Left cardiac atrium (tissue), 4 donors: Measurements from ENCODE around the gene USP36. TPM values are rescaled to one million over a fixed set of nuclear protein-coding genes. Genes with fewer than 3 reads are reported as not detected.
"Not testable (repeated sequence)": the region's sequence is repeated elsewhere in the genome, so short reads cannot be mapped to it uniquely, and the experiment has no call there.

Experiments
- ATAC-seq, 2 donors: fragments of 200-7000 bp; cut with Tn5 transposase; one replicate each; pipeline ENCODE4 v1.9.1; 2020; ENCODE audit warnings: mild to moderate bottlenecking in 2 of 2, moderate library complexity in 2 of 2
- DNase-seq: peaks from one replicate; pipeline ENCODE4 v3.0.0-alpha.2; 2020
- intact Hi-C, 2 donors: fragments of 100-400 bp; cut with DNase I; formaldehyde crosslinking; loops; one replicate each; pipeline versions ENCODE4 v1.14.1 to v1.15.1; 2022 to 2023
- long read RNA-seq: library from polyadenylated mRNA; unstranded; transcript quantifications from one replicate; pipeline ENCODE4 v2.0.0, GENCODE V29; 2021
- total RNA-seq, 2 donors: library from RNA; stranded (reverse); fragmentation: NEBNext Ultra II Directional; extraction: Animal tissue kit (Norgen Biotek cat#: 25700); gene quantifications; one replicate each; pipeline ENCODE4 v1.2.1, GENCODE V29; 2021
- donor health status: DM: no; HTN: yes; CAD: no.
- donor health status: DM: no; HTN: yes; CAD: no; lungs with severe emphysema.
- donor health status: DM: yes; HTN: yes; CAD: no.
- donor health status: Dilated cardiomyopathy.

The USP36 gene
- 10 to 100 TPM; 28.1 to 48.1 TPM for total RNA-seq
- long read RNA-seq, partial matches to known transcripts = 4 of 6 reads
- long read RNA-seq, other reads (novel, unspliced or antisense) = 2 of 6 reads

DNA sequence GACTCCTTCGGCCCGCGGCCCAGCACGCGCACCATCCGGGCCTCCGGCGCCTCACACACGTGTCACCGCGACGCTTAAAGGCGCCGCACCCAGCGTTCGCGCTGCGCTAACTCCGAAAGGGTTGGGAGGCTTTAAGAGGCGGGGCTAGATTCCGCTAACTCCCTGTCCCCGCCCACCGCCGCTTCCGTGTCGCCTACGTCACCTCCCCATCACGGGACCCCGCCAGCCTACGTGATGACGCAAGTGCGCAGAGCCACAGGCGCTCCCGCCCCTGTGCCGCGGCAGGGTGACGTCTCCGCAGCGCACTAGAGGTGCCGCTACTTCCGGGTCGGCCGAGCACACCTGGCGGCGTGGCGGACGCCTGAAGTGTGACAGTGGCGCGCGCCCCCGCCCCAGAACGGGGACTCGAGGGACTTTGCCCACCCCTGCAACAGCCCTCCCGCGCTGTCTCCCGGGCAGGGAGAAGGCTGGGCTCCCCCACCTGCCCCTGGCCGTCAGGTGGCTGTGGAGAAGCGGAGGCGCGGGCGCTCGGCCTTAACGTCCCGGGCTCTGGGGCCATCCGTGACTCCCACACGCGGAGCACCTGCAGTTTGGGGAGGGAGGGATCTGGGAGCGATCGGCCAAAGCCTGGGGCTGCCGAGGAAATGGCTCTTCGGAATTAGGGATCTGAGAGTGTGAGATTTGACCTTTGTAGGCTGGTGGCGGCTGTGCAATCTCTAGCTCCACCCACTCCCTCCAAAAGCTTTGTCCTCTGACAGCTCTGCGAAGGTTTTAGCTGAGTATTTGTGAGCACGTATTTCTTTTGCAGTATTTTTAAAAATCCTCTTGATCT, at the start of gene USP36:
TSS of gene USP36 (minus strand) at position 35 of the 832 bp plus-strand sequence. CDS start 4,451 bp downstream, outside the sequence.
- ATAC-seq (peak; percentile 95 to 97), DNase-seq (peak; percentile 100)
- intact Hi-C loops = no loop called here

DNA sequence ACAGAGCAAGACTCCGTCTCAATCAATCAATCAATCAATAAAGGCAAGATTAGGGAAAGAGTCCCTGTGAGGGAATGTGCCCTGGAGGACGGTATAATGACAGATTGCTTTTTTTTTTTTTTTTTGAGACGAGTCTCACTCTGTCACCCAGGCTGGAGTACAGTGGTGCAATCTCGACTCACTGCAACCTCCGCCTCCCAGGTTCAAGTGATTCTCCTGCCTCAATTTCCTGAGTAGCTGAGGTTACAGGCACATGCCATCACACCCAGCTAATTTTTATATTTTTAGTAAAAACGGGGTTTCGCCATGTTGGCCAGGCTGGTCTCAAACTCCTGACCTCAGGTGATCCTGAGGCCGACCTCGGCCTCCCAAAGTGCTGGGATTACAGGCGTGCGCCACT, 49.5 kb upstream of the USP36 start:
- ATAC-seq, intact Hi-C loops, DNase-seq: not testable (repeated sequence)

DNA sequence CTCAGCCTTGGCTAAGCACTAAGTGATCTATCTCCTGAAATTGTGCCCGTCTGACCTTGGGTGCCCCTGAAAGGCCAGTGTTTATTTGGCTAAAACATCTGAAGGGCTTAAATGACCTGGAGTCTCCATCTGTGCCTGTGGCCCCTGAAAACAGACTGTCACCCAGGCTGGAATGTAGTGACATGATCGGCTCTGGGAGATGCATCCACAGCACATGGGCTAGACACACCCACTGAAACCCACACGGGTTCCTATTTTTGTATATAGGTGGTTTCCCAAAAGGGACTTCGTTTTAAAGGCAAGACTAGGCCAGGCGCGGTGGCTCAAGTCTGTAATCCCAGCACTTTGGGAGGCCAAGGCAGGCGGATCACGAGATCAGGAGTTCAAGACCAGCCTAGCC, 48.9 kb upstream of the USP36 start:
- no peak for DNase-seq
- intact Hi-C loops = no loop called here
- ATAC-seq = no peak

DNA sequence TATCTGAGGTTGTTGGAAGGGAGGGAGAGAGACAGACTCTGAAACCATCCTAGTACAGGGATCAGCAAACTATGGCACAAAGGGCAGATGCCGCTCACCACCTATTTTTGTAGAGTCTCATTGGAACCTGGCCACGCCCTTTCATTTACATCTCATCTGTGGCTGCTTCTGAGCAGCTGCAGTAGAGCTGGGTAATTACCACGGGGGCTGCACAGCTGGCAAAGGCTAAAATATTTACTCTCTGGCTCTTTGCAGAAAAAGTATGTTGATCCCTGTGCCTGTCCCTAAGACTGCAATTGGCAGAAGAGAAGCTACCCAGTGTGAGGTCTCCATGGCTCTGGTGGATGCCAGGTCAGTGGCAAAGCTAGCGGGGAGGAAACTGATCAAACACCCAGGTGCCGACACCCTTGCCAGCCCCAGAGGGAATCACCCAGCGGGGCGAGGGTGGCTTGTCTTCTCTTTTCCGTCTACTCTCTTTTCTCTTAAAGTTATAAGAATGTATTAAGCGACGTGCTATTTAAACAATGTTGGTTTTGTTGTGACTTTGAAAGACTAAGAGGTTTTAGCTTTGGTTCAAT, 48.4 kb upstream of the USP36 start:
- DNase-seq (no peak), ATAC-seq (no peak)
- intact Hi-C loops = no loop called here

DNA sequence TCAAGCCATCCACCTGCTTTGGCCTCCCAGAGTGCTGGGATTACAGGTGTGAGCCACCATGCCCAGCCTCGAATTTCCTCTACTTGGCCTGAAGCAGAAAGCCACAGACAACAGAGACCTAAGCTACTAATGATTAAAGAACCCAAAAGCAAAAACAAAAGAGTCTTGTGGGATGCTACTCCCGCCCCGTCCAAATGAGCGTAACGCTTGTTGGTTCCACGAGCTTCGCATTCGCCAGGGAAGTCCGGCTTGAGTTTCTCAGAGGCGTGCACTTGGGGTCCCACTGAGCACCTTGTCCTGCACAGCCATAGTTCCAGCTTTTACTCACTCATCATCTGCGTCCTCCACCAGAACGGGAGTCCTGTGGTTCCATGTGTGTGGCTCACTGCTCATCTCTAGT, 46.3 kb upstream of the USP36 start:
- no peak for DNase-seq
- ATAC-seq = no peak
- intact Hi-C loops = no loop called here

DNA sequence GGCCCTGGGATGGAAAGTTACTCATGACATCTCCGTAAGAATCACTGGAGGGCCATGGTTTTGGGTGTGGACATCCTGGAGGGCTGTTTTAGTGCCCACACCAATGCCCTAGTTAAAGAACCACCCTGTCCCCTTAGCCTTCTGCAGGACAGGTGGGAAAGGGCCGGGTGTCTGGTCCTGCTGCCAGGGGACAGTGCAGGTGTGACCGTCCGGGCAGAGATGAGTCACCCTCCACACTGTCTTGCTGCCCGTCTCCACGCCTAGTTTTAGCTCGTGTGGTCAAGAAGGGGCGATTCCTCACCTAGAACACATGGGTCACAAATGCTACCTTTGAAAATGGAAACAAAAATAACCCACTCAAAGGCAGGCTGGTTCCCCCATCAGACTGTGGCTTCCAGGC, 45.3 kb upstream of the USP36 start:
- ATAC-seq (no peak), DNase-seq (no peak)
- intact Hi-C loops = no loop called here

DNA sequence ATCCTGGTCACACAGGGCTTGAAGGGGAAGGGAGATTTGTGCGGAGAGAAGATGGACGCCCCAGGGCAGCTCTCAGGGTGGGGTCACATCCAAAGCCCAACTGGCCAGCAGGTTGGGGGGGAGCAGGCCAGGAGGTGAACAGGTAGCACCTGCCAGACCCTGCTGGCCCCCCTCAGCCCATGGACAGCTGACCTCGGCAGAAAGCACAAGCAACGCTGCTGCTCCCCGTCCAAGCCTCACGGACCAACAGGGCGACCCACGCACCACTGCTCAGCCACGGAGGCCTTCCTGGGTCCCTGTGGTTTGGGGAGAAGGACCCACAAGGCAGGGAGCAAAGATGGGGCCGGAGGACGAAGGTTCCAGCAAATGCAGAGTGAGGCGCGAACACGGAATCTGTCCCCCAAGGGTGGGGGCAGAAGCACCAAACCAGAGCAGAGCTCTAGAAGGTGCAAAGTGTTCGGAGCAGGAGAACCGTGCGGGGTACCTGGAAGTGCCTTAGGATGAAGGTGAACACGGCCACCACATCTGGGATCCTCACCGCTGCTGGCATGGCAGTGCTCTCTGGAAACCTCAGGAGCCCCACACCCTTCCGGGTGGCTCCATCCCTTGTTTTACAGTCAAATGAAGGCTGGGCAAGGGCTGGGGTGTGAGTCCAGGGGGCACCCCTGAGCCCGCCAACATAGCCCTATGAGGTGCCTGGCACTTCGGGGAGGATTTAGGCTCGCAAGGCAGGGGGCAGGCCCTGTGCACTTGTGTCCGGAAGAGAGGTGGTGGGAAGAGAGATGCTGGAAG, 44.5 kb upstream of the USP36 start:
- DNase-seq = no peak
- ATAC-seq = no peak
- intact Hi-C loops = loop anchor here in 1 of 2 donors (5.0 kb wide), 1 partner anchor 37 kb away; no protein-coding TSS in a partner anchor

DNA sequence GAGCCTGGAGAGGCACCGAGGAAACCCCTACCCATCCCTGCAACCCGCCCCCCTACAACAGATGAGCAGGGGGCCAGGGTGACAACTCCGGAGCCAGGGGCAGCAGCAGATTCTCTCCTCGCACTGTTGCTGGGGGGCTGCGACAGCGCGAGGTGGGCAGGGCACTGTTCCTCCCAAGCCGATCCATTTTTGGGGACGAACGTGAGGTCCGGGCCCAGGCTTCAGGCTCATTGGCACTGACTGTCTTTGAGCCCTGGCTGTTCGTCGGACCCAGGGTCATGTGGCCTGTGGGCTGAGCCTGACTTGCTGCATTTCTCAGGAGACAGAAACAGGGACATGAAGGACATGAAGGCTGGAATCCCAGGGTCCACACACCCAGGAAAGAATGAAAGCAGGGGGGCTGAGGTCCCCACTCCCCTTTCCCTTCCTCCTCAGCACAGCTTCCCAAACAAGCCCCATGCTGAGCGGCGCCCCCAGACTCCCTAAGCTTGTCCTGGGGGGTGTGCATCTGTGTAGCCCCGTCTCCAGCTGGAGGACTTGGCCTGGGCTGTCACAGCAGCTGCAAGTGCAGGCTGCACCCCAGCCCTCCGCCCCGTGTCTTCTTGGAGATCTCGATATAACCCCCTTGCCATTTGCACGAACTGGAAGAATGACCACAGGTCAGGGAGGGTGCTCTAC, 43.7 kb upstream of the USP36 start:
- intact Hi-C loops = loop anchor here in 1 of 2 donors (5.0 kb wide), 1 partner anchor 38 kb away; no protein-coding TSS in a partner anchor
- no peak for DNase-seq
- peak in 1 of 2 donors; percentile 1 for ATAC-seq

DNA sequence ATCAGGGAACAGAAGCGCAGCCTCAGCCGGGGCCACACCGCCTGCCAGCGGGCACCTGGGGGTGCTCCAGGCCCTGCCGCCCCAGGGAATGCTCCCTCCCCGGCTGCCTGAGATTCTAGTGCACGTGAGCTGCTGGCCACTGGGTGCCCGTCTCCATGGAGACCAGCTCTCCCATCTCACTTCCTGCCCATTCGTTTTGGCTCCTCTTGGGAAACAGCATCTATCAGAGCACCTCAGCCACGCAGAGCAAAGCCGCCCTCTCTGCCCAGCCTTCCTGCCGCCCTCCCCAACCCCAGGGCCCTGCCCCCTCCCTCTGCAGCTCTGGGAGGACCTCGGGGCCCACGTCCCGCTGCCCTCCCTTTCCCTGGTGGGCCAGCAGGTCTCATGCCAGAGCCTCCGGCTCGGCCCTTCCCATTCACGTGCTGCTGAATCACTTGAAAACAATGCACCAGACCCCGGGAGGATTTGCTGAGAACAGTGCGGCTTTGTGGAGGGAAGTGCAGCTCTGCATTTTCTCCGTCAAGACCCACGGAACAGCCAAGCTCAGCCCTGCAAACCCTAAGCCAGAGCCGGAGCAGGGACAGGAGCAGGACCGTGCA, 43.0 kb upstream of the USP36 start:
- DNase-seq (peak; percentile 84), ATAC-seq (peak; percentile 66 to 72)
- intact Hi-C loops = loop anchor here in 1 of 2 donors (5.0 kb wide), 1 partner anchor 39 kb away; no protein-coding TSS in a partner anchor

DNA sequence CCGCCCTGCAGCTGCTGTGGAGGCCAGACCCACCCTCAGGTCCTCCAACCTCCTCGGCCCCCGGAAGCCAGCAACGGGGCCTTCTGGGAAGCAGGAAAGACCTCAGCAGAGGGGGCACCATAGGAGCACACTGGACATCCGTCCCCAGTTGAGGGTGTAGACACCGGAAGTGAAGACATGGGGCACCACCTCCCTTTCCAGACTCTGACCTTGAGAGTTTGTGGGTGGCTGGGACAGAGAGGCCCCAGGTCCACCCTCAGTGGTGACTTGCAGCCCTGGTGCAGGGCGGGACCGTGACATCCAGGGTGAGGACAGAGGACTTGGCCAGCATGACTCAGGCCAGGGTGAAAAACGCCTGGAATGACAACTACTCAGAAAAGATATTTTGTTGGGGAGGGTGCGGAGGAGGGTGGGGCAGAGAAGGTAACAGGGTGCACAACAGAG, 42.5 kb upstream of the USP36 start:
- intact Hi-C loops = loop anchor here in 1 of 2 donors (5.0 kb wide), 1 partner anchor 39 kb away; no protein-coding TSS in a partner anchor
- ATAC-seq = peak; percentile 68 to 73
- DNase-seq = peak; percentile 83

DNA sequence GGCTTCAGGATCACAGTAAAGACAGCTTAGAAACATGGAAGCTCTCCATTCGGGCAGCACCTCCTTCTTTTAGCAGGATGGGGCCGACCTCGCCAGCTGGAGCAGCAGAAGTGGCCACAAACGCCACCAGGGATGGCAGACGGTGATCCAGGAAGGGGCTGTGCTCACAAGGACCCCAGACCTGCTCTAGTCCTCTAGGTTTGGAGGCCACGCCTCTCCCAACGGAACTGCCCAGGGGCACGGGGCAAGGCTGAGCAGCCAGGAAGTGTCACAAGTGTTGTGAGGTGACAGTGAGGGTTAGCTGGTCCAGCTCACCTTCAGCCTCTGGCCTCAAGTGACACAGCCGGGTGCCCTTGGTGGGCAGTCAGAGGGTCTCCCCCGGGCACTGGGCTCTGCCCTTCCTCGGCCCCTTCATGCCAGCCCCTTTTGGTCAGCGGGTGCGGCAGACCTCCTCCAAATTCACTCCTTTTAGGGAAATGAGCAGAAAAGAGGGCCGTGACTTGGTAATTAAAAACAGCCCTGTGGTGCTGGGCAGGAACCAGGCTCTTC, 42.0 kb upstream of the USP36 start:
- intact Hi-C loops = loop anchor here in 1 of 2 donors (5.0 kb wide), 1 partner anchor 40 kb away; no protein-coding TSS in a partner anchor
- ATAC-seq (peak in 1 of 2 donors; percentile 1), DNase-seq (no peak)

DNA sequence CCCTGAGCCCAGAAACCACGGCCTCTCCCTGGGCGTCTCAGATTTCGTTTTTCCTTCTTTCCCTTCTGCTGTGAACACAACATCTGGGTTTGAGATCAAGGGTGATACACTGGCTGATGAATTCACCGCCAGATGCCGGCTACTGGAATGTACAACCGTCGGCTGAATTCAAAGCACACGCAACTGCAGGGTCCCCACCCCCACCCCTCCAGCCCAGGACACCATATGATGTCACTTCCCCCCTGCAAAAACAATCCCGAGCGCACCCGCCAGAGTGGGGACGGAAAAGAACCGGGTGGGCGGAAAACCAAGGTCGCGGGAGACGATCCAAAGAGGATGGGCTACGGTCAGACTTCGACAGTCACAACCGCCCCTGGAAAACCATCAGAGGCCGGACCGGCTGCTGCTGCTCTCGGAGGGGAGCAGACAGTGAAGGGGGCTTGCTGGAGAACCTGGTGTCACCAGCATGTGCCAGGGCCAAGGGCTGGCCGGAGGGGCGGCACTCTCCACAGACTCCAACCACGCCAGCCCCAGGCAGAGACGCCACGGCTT, 39.1 kb upstream of the USP36 start:
- intact Hi-C loops = loop anchor here in 1 of 2 donors (5.0 kb wide), 1 partner anchor 43 kb away; no protein-coding TSS in a partner anchor
- ATAC-seq = peak; percentile 22 to 32
- DNase-seq = peak; percentile 85

DNA sequence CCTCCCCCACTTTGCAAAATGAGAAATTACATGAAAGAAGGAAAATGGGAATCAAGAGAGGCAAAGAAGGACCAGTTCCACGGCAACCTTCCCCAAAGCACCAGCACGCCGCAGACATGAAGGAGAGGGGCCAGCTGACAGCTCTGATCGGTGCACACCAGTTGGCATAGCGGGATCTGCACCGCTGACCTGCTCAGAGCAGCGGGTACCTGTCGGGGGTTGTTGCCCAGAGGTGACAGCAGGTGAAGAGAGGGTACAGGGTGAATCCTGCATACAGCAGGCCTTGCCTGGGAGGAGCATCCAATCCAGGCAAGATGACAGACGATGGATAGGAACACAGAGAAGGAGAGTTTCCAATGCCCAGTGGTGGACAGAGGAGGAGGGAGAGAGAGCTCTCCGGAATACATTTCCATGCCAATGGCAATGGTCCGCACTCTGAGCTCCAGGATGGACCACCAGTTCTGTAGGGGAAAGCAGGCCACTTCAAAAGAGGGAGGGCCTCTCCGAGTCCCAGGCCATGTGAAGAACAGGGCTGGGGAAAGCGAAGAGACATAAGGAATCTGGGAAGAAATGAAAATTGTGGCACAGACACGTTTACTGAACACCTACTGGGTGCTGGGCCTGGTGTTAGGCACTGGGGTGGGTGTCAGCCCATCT, 38.4 kb upstream of the USP36 start:
- ATAC-seq = no peak
- intact Hi-C loops = no loop called here
- DNase-seq = no peak

DNA sequence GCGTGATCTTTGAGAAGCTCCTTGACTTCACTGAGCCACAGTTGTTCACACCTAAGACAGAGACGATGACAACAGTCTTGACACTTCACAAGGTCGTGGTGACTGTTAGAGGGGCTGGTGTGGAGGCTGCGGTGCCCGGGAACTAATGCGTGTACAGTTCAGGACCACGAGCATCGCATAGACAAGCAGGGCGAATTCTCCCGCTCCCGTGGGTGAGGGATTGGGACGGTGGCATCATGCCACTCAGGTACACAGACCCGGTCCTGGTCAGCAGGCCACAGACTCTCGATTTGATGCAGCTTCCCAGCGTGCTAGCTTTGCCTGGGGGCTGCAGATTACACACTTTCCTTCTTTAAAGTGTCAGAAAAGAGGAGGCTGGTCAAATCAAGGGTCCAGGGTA, 37.6 kb upstream of the USP36 start:
- ATAC-seq = no peak
- intact Hi-C loops = no loop called here
- DNase-seq = no peak

DNA sequence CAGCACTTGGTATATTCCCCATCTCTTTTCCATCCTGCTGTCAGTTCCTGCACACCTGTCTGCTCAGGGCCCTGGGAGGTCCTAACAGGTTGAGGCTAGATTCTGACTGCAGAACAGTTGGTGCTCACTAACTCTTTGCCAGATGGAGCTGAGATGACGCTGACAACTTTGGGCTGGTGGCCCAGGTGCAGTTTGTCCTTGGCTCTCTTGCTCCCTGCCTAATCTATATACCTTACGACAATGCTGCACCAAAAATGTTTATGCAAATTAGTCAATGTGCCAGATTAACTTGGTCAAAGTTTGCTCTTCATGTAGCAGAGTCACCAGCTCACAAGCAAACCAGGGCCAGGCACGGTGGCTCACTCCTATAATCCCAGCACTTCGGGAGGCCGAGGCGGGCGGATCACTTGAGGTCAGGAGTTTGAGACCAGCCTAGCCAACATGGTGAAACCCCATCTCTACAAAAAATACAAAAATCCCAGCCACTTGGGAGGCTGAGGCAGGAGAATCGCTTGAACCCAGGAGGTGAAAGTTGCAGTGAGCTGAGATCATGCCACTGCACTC, 36.4 kb upstream of the USP36 start:
- intact Hi-C loops, DNase-seq, ATAC-seq: not testable (repeated sequence)

DNA sequence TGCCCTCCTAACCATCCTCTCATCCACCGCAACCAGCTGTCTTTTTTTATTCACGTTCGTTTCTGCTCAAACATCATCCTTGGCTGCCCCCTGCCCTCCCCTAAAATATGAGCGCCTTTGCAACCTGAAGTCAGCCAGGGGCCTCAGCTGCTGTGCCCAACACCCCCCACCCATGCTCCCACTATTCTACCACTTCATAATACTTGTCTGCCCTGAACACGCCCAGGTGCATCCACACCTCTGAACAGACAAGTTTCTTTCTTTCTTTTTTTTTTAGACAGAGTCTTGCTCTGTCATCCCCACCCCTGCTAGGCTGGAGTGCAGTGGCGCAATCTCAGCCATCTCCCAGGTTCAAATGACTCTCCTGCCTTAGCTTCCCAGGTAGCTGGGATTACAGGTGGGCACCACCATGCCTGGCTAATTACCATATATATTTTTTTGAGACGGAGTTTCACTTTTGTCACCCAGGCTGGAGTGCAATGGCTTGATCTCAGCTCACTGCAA, 35.5 kb upstream of the USP36 start:
- no peak for ATAC-seq
- intact Hi-C loops = no loop called here
- DNase-seq = no peak
